Neural cell (in vitro differentiated cells): Measurements from ENCODE around the gene PER1. TPM values are rescaled to one million over a fixed set of nuclear protein-coding genes. Genes with fewer than 3 reads are reported as not detected.
A peak's percentile ranks its signal among the peaks of the same experiment; 100 is the strongest.

ENCODE experiments used
- H2AFZ ChIP-seq: fragments of 200-600, 300-800 bp; sonication (generic), shearing (Covaris generic); 2 replicates; pipeline ENCODE4 v1.6.0; 2014; ENCODE audit warnings: low read depth, mild to moderate bottlenecking, antibody characterized with exemption, low read length, moderate library complexity
- H3F3A ChIP-seq: fragments of 200-600 bp; shearing (Covaris generic); 2 replicates; pipeline ENCODE4 v1.6.1; 2016; ENCODE audit warnings: mild to moderate bottlenecking, moderate library complexity, mixed read lengths, antibody characterized with exemption, low read length; ENCODE audit not compliant: insufficient read depth, poor library complexity, severe bottlenecking
- H3K27ac ChIP-seq: fragments of 200-600, 300-800 bp; sonication (generic), shearing (Covaris generic); 2 replicates; pipeline ENCODE4 v1.5.1; 2014; ENCODE audit warnings: mild to moderate bottlenecking, low read length, moderate library complexity
- H3K27me3 ChIP-seq: fragments of 300-800, 200-600 bp; sonication (generic), shearing (Covaris generic); 2 replicates; pipeline ENCODE4 v1.6.0; 2014; ENCODE audit warnings: mild to moderate bottlenecking, low read depth, low read length, moderate library complexity; ENCODE audit not compliant: insufficient read depth
- H3K36me3 ChIP-seq: fragments of 300-800, 200-600 bp; sonication (generic), shearing (Covaris generic); 2 replicates; pipeline ENCODE4 v1.5.1; 2014; ENCODE audit warnings: mild to moderate bottlenecking, antibody characterized with exemption, low read length, moderate library complexity; ENCODE audit not compliant: insufficient read depth
- H3K4me2 ChIP-seq: fragments of 300-800, 200-600 bp; sonication (generic), shearing (Covaris generic); 2 replicates; pipeline ENCODE4 v1.6.0; 2014; ENCODE audit warnings: mild to moderate bottlenecking, low read length
- H3K4me3 ChIP-seq: fragments of 300-800, 200-600 bp; sonication (generic), shearing (Covaris generic); 2 replicates; pipeline ENCODE4 v1.5.1; 2014; ENCODE audit warnings: mild to moderate bottlenecking, low read length, moderate library complexity
- H3K79me2 ChIP-seq: fragments of 200-600 bp; shearing (Covaris generic); replicated peaks from 2 replicates; pipeline ENCODE4 v1.6.0; 2014; ENCODE audit warnings: mild to moderate bottlenecking, low read length, moderate library complexity; ENCODE audit not compliant: insufficient read depth
- H3K9ac ChIP-seq: fragments of 300-800, 200-600 bp; sonication (generic), shearing (Covaris generic); 2 replicates; pipeline ENCODE4 v1.6.1; 2016; ENCODE audit warnings: mild to moderate bottlenecking, low read length, mixed read lengths
- H3K9me2 ChIP-seq: fragments of 200-600 bp; shearing (Covaris generic); 2 replicates; pipeline ENCODE4 v1.6.1; 2016; ENCODE audit warnings: mild to moderate bottlenecking, low read length, mixed read lengths; ENCODE audit not compliant: insufficient read depth
- H3K9me3 ChIP-seq: fragments of 200-600, 300-800 bp; sonication (generic), shearing (Covaris generic); 2 replicates; pipeline ENCODE4 v1.6.1; 2016; ENCODE audit warnings: mild to moderate bottlenecking, mixed run types, low read length, moderate library complexity, mixed read lengths
- H4K20me1 ChIP-seq: fragments of 200-600 bp; shearing (Covaris generic); 2 replicates; pipeline ENCODE4 v1.6.1; 2016; ENCODE audit warnings: mild to moderate bottlenecking, mixed run types; ENCODE audit not compliant: insufficient read depth
- EP300 ChIP-seq: fragments of 450-650 bp; conservative IDR thresholded peaks from 2 replicates; pipeline ENCODE4 v1.6.1; 2014; ENCODE audit warnings: antibody characterized with exemption, mild to moderate bottlenecking, moderate library complexity; ENCODE audit not compliant: poor library complexity, severe bottlenecking
- EZH2 ChIP-seq: fragments of 200-600, 300-800 bp; shearing (Covaris generic), sonication (generic); IDR thresholded peaks from 2 replicates; pipeline ENCODE4 v1.6.1; 2014; ENCODE audit warnings: antibody characterized with exemption, low read length, borderline replicate concordance, mild to moderate bottlenecking; ENCODE audit not compliant: insufficient read depth, poor library complexity, severe bottlenecking
- MXI1 ChIP-seq: fragments of 450-650 bp; conservative IDR thresholded peaks from 2 replicates; pipeline ENCODE4 v1.6.1; 2014; ENCODE audit warnings: antibody characterized with exemption, mild to moderate bottlenecking; ENCODE audit not compliant: poor library complexity, severe bottlenecking
- POLR2AphosphoS5 ChIP-seq: IDR thresholded peaks from 2 replicates; pipeline ENCODE4 v1.6.1; 2012
- RAD21 ChIP-seq: fragments of 450-650 bp; conservative IDR thresholded peaks from 2 replicates; pipeline ENCODE4 v1.6.1; 2014; ENCODE audit warnings: antibody characterized with exemption, mild to moderate bottlenecking, moderate library complexity
- SMC3 ChIP-seq: fragments of 450-650 bp; conservative IDR thresholded peaks from 2 replicates; pipeline ENCODE4 v1.6.1; 2014; ENCODE audit warnings: antibody characterized with exemption, mild to moderate bottlenecking, moderate library complexity; ENCODE audit not compliant: poor library complexity
- TAF1 ChIP-seq: IDR thresholded peaks from 2 replicates; pipeline ENCODE4 v1.6.1; 2012; ENCODE audit warnings: low read depth
- polyA plus RNA-seq: library from polyadenylated mRNA; depleted of rRNA; stranded (reverse); fragments of >200 nt; gene quantifications from 2 replicates; pipeline ENCODE4 v1.2.3, GENCODE V29; 2014
- TF ChIP-seq, protein P1 (sequence below): fragments of 450-650 bp; IDR thresholded peaks from 2 replicates; pipeline ENCODE4 v1.5.1; 2014; ENCODE audit warnings: antibody characterized with exemption, mild to moderate bottlenecking, moderate library complexity; ENCODE audit not compliant: poor library complexity, severe bottlenecking
- TF ChIP-seq, protein P2 (sequence below): IDR thresholded peaks from 2 replicates; pipeline ENCODE4 v1.6.1; 2012; ENCODE audit warnings: borderline replicate concordance

The PER1 gene
- polyA plus RNA-seq, 1 donor from 2014 or later: 1.9 TPM

DNA sequence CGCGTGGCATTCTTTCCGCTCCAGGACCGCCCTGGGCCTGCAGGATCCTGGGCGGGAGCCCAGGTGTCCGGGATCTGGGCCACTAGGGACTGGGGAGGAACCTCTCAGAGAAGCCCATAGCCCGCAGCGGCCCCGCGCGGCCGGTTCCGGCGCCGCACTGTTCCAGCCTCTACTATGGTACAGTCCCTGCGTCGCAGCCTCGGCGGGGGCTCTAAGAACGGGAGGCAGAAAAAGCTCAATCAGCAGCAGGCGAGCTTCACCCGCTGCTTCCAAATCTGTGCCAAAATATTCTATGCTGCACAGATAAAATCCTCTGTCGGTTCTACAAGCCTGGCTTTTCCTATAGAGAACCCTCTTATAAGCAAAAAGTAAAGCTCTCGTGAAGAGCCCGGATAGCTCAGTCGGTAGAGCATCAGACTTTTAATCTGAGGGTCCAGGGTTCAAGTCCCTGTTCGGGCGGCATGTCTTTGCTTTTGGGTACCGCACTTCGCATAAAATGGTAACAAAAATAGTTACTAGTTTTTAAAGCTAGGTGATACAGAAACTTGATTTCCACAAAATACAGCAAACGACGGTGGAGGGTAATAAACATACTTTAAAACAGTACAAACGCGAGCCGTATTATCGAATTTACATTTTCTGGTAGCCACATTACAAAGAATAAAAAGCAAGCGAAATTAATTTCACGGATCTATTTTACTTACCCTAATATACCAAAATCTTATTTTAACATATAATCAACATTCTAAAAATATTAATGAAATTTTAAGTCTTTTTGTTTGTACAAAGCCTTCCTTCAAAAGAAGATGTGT, 33.2 kb downstream of the PER1 start:
- peak overlapping the region; percentile 79 for H3K27ac ChIP-seq
- no peaks in the 10 kb centered on the region for H3K79me2 ChIP-seq
- no peaks in the 10 kb centered on the region for H3K9me2 ChIP-seq
- H3K9ac ChIP-seq: peak overlapping the region; percentile 80
- peaks cover 12% of the 10 kb centered on the region for H3F3A ChIP-seq
- H3K9me3 ChIP-seq: no peaks in the 10 kb centered on the region
- no peaks in the 10 kb centered on the region for H3K36me3 ChIP-seq
- H2AFZ ChIP-seq: peak overlapping the region; percentile 90
- peak overlapping the region; percentile 91 for H3K4me2 ChIP-seq
- H3K27me3 ChIP-seq: peaks cover 64% of the 10 kb centered on the region
- no peak for TF ChIP-seq TAF1
- TF ChIP-seq, protein P1, sequence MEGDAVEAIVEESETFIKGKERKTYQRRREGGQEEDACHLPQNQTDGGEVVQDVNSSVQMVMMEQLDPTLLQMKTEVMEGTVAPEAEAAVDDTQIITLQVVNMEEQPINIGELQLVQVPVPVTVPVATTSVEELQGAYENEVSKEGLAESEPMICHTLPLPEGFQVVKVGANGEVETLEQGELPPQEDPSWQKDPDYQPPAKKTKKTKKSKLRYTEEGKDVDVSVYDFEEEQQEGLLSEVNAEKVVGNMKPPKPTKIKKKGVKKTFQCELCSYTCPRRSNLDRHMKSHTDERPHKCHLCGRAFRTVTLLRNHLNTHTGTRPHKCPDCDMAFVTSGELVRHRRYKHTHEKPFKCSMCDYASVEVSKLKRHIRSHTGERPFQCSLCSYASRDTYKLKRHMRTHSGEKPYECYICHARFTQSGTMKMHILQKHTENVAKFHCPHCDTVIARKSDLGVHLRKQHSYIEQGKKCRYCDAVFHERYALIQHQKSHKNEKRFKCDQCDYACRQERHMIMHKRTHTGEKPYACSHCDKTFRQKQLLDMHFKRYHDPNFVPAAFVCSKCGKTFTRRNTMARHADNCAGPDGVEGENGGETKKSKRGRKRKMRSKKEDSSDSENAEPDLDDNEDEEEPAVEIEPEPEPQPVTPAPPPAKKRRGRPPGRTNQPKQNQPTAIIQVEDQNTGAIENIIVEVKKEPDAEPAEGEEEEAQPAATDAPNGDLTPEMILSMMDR: peak; percentile 99
- no peak for TF ChIP-seq POLR2AphosphoS5
- TF ChIP-seq EP300: peak; percentile 42
- TF ChIP-seq RAD21: peak; percentile 73
- TF ChIP-seq SMC3: peak; percentile 76
- TF ChIP-seq, protein P2, sequence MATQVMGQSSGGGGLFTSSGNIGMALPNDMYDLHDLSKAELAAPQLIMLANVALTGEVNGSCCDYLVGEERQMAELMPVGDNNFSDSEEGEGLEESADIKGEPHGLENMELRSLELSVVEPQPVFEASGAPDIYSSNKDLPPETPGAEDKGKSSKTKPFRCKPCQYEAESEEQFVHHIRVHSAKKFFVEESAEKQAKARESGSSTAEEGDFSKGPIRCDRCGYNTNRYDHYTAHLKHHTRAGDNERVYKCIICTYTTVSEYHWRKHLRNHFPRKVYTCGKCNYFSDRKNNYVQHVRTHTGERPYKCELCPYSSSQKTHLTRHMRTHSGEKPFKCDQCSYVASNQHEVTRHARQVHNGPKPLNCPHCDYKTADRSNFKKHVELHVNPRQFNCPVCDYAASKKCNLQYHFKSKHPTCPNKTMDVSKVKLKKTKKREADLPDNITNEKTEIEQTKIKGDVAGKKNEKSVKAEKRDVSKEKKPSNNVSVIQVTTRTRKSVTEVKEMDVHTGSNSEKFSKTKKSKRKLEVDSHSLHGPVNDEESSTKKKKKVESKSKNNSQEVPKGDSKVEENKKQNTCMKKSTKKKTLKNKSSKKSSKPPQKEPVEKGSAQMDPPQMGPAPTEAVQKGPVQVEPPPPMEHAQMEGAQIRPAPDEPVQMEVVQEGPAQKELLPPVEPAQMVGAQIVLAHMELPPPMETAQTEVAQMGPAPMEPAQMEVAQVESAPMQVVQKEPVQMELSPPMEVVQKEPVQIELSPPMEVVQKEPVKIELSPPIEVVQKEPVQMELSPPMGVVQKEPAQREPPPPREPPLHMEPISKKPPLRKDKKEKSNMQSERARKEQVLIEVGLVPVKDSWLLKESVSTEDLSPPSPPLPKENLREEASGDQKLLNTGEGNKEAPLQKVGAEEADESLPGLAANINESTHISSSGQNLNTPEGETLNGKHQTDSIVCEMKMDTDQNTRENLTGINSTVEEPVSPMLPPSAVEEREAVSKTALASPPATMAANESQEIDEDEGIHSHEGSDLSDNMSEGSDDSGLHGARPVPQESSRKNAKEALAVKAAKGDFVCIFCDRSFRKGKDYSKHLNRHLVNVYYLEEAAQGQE: no peak
- no peak for TF ChIP-seq EZH2
- peak; percentile 51 for TF ChIP-seq MXI1
- peak overlapping the region; percentile 88 for H3K4me3 ChIP-seq
- peaks cover 6% of the 10 kb centered on the region for H4K20me1 ChIP-seq

DNA sequence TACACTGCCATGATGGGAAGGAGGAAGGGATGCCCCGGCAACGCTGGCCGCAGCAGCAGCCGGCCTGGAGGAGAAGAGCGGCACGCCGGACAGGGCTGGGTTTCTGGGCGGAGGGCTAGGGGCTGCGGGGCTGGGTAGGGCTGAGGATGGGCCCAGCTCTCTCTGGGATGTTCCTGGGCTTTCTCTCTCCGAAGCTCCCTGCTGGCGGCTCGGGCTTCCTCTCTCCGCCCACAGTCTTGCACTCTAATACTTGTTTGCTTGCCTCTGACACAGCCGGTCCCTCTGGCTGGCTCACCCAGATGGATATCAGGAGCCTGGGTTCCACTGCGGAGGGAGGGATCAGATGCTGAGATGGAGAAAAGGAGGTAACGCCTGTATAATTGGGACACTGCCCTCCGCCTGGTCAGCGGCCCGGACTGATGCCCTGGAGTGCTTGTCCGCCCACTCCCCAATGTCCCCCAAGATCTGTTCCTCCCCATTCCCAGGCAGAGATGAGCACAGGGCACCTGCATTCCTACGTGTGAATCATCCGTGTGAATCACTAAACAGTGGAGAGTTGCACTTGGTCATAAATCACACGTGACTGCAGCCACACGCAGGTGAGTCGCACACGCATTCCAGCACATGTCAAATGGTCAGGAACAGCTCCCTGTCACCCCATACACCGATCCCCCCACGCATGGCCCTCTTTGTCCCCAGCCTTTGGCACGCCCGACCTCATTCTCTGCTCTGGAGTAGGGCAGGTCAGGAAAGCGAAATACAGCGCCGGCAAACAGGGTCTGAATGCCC, 34.0 kb downstream of the PER1 start, which contains the start of gene ALOXE3:
TSS of gene ALOXE3 (minus strand) at position 535 of the 789 bp plus-strand sequence. CDS start at position 11, 524 bp downstream.
- H4K20me1 ChIP-seq: peaks cover 6% of the 10 kb centered on the region
- no peak for TF ChIP-seq EZH2
- TF ChIP-seq, protein P1: no peak
- TF ChIP-seq EP300: no peak
- peak; percentile 75 for TF ChIP-seq MXI1
- H3K27ac ChIP-seq: peak within 1 kb of the TSS; percentile 79
- no peaks in the 10 kb centered on the region for H3K9me3 ChIP-seq
- peak within 1 kb of the TSS; percentile 88 for H3K4me3 ChIP-seq
- H3K27me3 ChIP-seq: peaks cover 58% of the 10 kb centered on the region
- H3K9me2 ChIP-seq: no peaks in the 10 kb centered on the region
- H3K9ac ChIP-seq: peak within 1 kb of the TSS; percentile 80
- H3K4me2 ChIP-seq: peak within 1 kb of the TSS; percentile 91
- H3K36me3 ChIP-seq: no peaks in the 10 kb centered on the region
- H2AFZ ChIP-seq: peak within 1 kb of the TSS; percentile 90
- H3K79me2 ChIP-seq: no peaks in the 10 kb centered on the region
- peaks cover 12% of the 10 kb centered on the region for H3F3A ChIP-seq
